Keratinocyte (primary cell): ENCODE results near the gene CTTNBP2.

Source experiments
- CTCF ChIP-seq, 3 experiments: IDR thresholded peaks in 1 of 3; conservative IDR thresholded peaks in 1 of 3; optimal IDR thresholded peaks in 1 of 3; 2 replicates in 2 of 3; 3 replicates in 1 of 3; pipeline versions ENCODE3 to v1.5.1; 2011; ENCODE audit warnings: low read length in 3 of 3, mild to moderate bottlenecking in 3 of 3, moderate library complexity in 2 of 3, control low read depth in 1 of 3, inconsistent platforms in 1 of 3; ENCODE audit not compliant: insufficient read depth in 2 of 3; ENCODE audit errors: extremely low read depth in 1 of 3
- EZH2 ChIP-seq: IDR thresholded peaks from one replicate; pipeline ENCODE4 v1.6.1; 2012; ENCODE audit warnings: inconsistent platforms, mild to moderate bottlenecking, low read length, moderate library complexity

DNA sequence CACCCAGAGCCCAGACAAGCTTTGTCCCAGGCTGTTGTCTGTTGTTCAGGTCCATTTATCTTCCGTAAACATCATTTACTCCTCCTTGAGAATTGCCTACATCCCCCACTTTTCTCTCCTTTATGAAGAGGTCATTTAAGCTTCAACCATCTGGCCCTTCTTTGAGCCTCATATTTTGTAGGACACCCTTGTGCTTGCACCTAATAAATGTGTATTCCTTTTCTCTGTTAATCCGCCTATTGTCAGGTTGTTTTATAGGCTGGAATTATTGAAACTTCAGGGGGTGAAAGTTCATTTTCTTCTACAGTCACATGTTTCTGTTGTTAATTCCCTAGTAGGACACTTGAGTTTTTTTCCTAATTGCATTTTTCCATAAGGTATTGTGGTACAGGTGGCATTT lies 19.6 kb upstream of the CTTNBP2 start:
- TF ChIP-seq CTCF (optimal IDR thresholded peaks at IDR 0.05 in 1 of 3, IDR thresholded peaks at IDR 0.05 in 1 of 3, conservative IDR thresholded peaks at IDR 0.05 in 1 of 3; ENCODE audit: extremely low read depth in 1 of 3, insufficient read depth in 2 of 3, low read length in 3 of 3) (no peak), EZH2 (no peak)
